ENCODE results near the gene SESN1.

SESN1 gene

GRCh38 chr6:109056661-109057060 is 38.0 kb downstream of the SESN1 start:
- CTCF ChIA-PET, result interaction anchor here (1.1 to 2.2 kb wide), 4 partner anchors 16 to 101 kb away, joined by 3 to 10 read pairs (median 4); no protein-coding TSS in a partner anchor

GRCh38 chr6:109055771-109056235 is 38.8 kb downstream of the SESN1 start:
- no peak overlapping the region for H3K27ac ChIP-seq (ENCODE audit: insufficient read depth in 1 of 2, low read depth in 1 of 2, low read length in 2 of 2, poor library complexity in 1 of 2, severe bottlenecking in 2 of 2)
- CTCF ChIA-PET, result interaction anchor here (1.1 to 2.2 kb wide), 3 partner anchors 16 to 100 kb away, joined by 3 to 10 read pairs (median 5); no protein-coding TSS in a partner anchor
- POLR2A ChIA-PET, result no interaction called here

More at GRCh38 chr6:109056661-109057060, 38.0 kb downstream of the SESN1 start:
- Histone ChIP-seq H3K9me3 (ENCODE audit: control extremely low read depth in 1 of 5, control insufficient read depth in 4 of 5, insufficient read depth in 2 of 5, low read depth in 1 of 5, low read length in 4 of 5) (no peaks in the 10 kb centered on the region), H3K4me3 (ENCODE audit: control insufficient read depth in 1 of 7, extremely low read depth in 1 of 7, insufficient read depth in 4 of 7, low read depth in 2 of 7, low read length in 6 of 7) (no peak overlapping the region), H3K36me3 (ENCODE audit: control insufficient read depth in 4 of 4, insufficient read depth in 4 of 4, low read length in 3 of 4) (no peaks in the 10 kb centered on the region), H3K27ac (ENCODE audit: insufficient read depth in 1 of 2, low read depth in 1 of 2, low read length in 2 of 2, poor library complexity in 1 of 2, severe bottlenecking in 2 of 2) (no peak overlapping the region), H3K27me3 (replicated peaks in 2 of 5; ENCODE audit: control insufficient read depth in 4 of 5, insufficient read depth in 5 of 5, low read length in 4 of 5) (no peaks in the 10 kb centered on the region), H3K4me1 (ENCODE audit: control extremely low read depth in 1 of 4, control insufficient read depth in 4 of 4, insufficient read depth in 4 of 4, low read length in 3 of 4) (peaks cover 7 to 22% (median 13%) of the 10 kb centered on the region in 4 experiments)
- DNase-seq, result no peak
- POLR2A ChIA-PET, result no interaction called here

GRCh38 chr6:109053336-109053735 is 41.3 kb downstream of the SESN1 start:
- no peak for DNase-seq
- ChIA-PET POLR2A (interaction anchor here (0.6 kb wide), 1 partner anchor 10 kb away, joined by 3 read pairs; no protein-coding TSS in a partner anchor), CTCF (no interaction called here)
- 83% methylated on average over 1 of the region's 2 CpGs for WGBS (ENCODE audit: insufficient coverage)
- H3K27ac ChIP-seq (ENCODE audit: insufficient read depth in 1 of 2, low read depth in 1 of 2, low read length in 2 of 2, poor library complexity in 1 of 2, severe bottlenecking in 2 of 2), result no peak overlapping the region
- H3K36me3 ChIP-seq (ENCODE audit: control insufficient read depth in 4 of 4, insufficient read depth in 4 of 4, low read length in 3 of 4), result no peaks in the 10 kb centered on the region
- H3K27me3 ChIP-seq (replicated peaks in 2 of 5; ENCODE audit: control insufficient read depth in 4 of 5, insufficient read depth in 5 of 5, low read length in 4 of 5), result no peaks in the 10 kb centered on the region
- no peak overlapping the region for H3K4me3 ChIP-seq (ENCODE audit: control insufficient read depth in 1 of 7, extremely low read depth in 1 of 7, insufficient read depth in 4 of 7, low read depth in 2 of 7, low read length in 6 of 7)
- no peaks in the 10 kb centered on the region for H3K9me3 ChIP-seq (ENCODE audit: control extremely low read depth in 1 of 5, control insufficient read depth in 4 of 5, insufficient read depth in 2 of 5, low read depth in 1 of 5, low read length in 4 of 5)
- peaks cover 0 to 7% (median 2%) of the 10 kb centered on the region in 4 experiments for H3K4me1 ChIP-seq (ENCODE audit: control extremely low read depth in 1 of 4, control insufficient read depth in 4 of 4, insufficient read depth in 4 of 4, low read length in 3 of 4)

More at GRCh38 chr6:109055771-109056235, 38.8 kb downstream of the SESN1 start:
- no peaks in the 10 kb centered on the region for H3K36me3 ChIP-seq (ENCODE audit: control insufficient read depth in 4 of 4, insufficient read depth in 4 of 4, low read length in 3 of 4)
- H3K9me3 ChIP-seq (ENCODE audit: control extremely low read depth in 1 of 5, control insufficient read depth in 4 of 5, insufficient read depth in 2 of 5, low read depth in 1 of 5, low read length in 4 of 5), result no peaks in the 10 kb centered on the region
- H3K4me3 ChIP-seq (ENCODE audit: control insufficient read depth in 1 of 7, extremely low read depth in 1 of 7, insufficient read depth in 4 of 7, low read depth in 2 of 7, low read length in 6 of 7), result no peak overlapping the region
- peaks cover 7 to 22% (median 13%) of the 10 kb centered on the region in 4 experiments for H3K4me1 ChIP-seq (ENCODE audit: control extremely low read depth in 1 of 4, control insufficient read depth in 4 of 4, insufficient read depth in 4 of 4, low read length in 3 of 4)
- WGBS (ENCODE audit: insufficient coverage), result no CpG with 5 or more reads among the region's 1 CpG
- no peaks in the 10 kb centered on the region for H3K27me3 ChIP-seq (replicated peaks in 2 of 5; ENCODE audit: control insufficient read depth in 4 of 5, insufficient read depth in 5 of 5, low read length in 4 of 5)
- DNase-seq, result no peak

- ChIA-PET CTCF (interaction anchor here (1.0 kb wide), 1 partner anchor 40 kb away, joined by 3 read pairs; no protein-coding TSS in a partner anchor), POLR2A (interaction anchor here (0.6 kb wide), 1 partner anchor 11 kb away, joined by 3 read pairs; no protein-coding TSS in a partner anchor)
- H3K9me3 ChIP-seq (ENCODE audit: control extremely low read depth in 1 of 5, control insufficient read depth in 4 of 5, insufficient read depth in 2 of 5, low read depth in 1 of 5, low read length in 4 of 5), result no peaks in the 10 kb centered on the region
- H3K36me3 ChIP-seq (ENCODE audit: control insufficient read depth in 4 of 4, insufficient read depth in 4 of 4, low read length in 3 of 4), result no peaks in the 10 kb centered on the region
- H3K4me3 ChIP-seq (ENCODE audit: control insufficient read depth in 1 of 7, extremely low read depth in 1 of 7, insufficient read depth in 4 of 7, low read depth in 2 of 7, low read length in 6 of 7), result no peak overlapping the region
- DNase-seq, result no peak
- no peaks in the 10 kb centered on the region for H3K27me3 ChIP-seq (replicated peaks in 2 of 5; ENCODE audit: control insufficient read depth in 4 of 5, insufficient read depth in 5 of 5, low read length in 4 of 5)
- H3K27ac ChIP-seq (ENCODE audit: insufficient read depth in 1 of 2, low read depth in 1 of 2, low read length in 2 of 2, poor library complexity in 1 of 2, severe bottlenecking in 2 of 2), result no peak overlapping the region
- H3K4me1 ChIP-seq (ENCODE audit: control extremely low read depth in 1 of 4, control insufficient read depth in 4 of 4, insufficient read depth in 4 of 4, low read length in 3 of 4), result peaks cover 0 to 10% (median 3%) of the 10 kb centered on the region in 4 experiments
- 100% methylated on average over 1 of the region's 4 CpGs for WGBS (ENCODE audit: insufficient coverage)
Measured at GRCh38 chr6:109052852-109053251, 41.8 kb downstream of the SESN1 start.

GRCh38 chr6:109052018-109052651 is 42.5 kb downstream of the SESN1 start:
- DNase-seq, result no peak
- H3K27me3 ChIP-seq (replicated peaks in 2 of 5; ENCODE audit: control insufficient read depth in 4 of 5, insufficient read depth in 5 of 5, low read length in 4 of 5), result no peaks in the 10 kb centered on the region
- H3K27ac ChIP-seq (ENCODE audit: insufficient read depth in 1 of 2, low read depth in 1 of 2, low read length in 2 of 2, poor library complexity in 1 of 2, severe bottlenecking in 2 of 2), result no peak overlapping the region
- no peaks in the 10 kb centered on the region for H3K9me3 ChIP-seq (ENCODE audit: control extremely low read depth in 1 of 5, control insufficient read depth in 4 of 5, insufficient read depth in 2 of 5, low read depth in 1 of 5, low read length in 4 of 5)
- H3K4me1 ChIP-seq (ENCODE audit: control extremely low read depth in 1 of 4, control insufficient read depth in 4 of 4, insufficient read depth in 4 of 4, low read length in 3 of 4), result peaks cover 0 to 10% (median 3%) of the 10 kb centered on the region in 4 experiments
- no peak overlapping the region for H3K4me3 ChIP-seq (ENCODE audit: control insufficient read depth in 1 of 7, extremely low read depth in 1 of 7, insufficient read depth in 4 of 7, low read depth in 2 of 7, low read length in 6 of 7)
- POLR2A ChIA-PET, result no interaction called here
- CTCF ChIA-PET, result interaction anchor here (1.0 kb wide), 2 partner anchors 23 to 39 kb away, joined by 3 read pairs; no protein-coding TSS in a partner anchor
- H3K36me3 ChIP-seq (ENCODE audit: control insufficient read depth in 4 of 4, insufficient read depth in 4 of 4, low read length in 3 of 4), result no peaks in the 10 kb centered on the region

- CTCF ChIA-PET, result interaction anchor here (1.0 to 1.5 kb wide), 3 partner anchors 15 to 24 kb away, joined by 3 to 4 read pairs (median 3); no protein-coding TSS in a partner anchor
- H3K27me3 ChIP-seq (replicated peaks in 2 of 5; ENCODE audit: control insufficient read depth in 4 of 5, insufficient read depth in 5 of 5, low read length in 4 of 5), result no peaks in the 10 kb centered on the region
- POLR2A ChIA-PET, result interaction anchor here (0.6 kb wide), 1 partner anchor 36 kb away, joined by 4 read pairs; no protein-coding TSS in a partner anchor
- peaks cover 0 to 10% (median 3%) of the 10 kb centered on the region in 4 experiments for H3K4me1 ChIP-seq (ENCODE audit: control extremely low read depth in 1 of 4, control insufficient read depth in 4 of 4, insufficient read depth in 4 of 4, low read length in 3 of 4)
- no peaks in the 10 kb centered on the region for H3K9me3 ChIP-seq (ENCODE audit: control extremely low read depth in 1 of 5, control insufficient read depth in 4 of 5, insufficient read depth in 2 of 5, low read depth in 1 of 5, low read length in 4 of 5)
- no peak for DNase-seq
- H3K27ac ChIP-seq (ENCODE audit: insufficient read depth in 1 of 2, low read depth in 1 of 2, low read length in 2 of 2, poor library complexity in 1 of 2, severe bottlenecking in 2 of 2), result no peak overlapping the region
- 100% methylated on average over 1 of the region's 1 CpG for WGBS (ENCODE audit: insufficient coverage)
- H3K4me3 ChIP-seq (ENCODE audit: control insufficient read depth in 1 of 7, extremely low read depth in 1 of 7, insufficient read depth in 4 of 7, low read depth in 2 of 7, low read length in 6 of 7), result no peak overlapping the region
- H3K36me3 ChIP-seq (ENCODE audit: control insufficient read depth in 4 of 4, insufficient read depth in 4 of 4, low read length in 3 of 4), result no peaks in the 10 kb centered on the region
Measured at GRCh38 chr6:109051301-109052017, 43.2 kb downstream of the SESN1 start.
